ENCODE results near the gene ATP5IF1.

DNA sequence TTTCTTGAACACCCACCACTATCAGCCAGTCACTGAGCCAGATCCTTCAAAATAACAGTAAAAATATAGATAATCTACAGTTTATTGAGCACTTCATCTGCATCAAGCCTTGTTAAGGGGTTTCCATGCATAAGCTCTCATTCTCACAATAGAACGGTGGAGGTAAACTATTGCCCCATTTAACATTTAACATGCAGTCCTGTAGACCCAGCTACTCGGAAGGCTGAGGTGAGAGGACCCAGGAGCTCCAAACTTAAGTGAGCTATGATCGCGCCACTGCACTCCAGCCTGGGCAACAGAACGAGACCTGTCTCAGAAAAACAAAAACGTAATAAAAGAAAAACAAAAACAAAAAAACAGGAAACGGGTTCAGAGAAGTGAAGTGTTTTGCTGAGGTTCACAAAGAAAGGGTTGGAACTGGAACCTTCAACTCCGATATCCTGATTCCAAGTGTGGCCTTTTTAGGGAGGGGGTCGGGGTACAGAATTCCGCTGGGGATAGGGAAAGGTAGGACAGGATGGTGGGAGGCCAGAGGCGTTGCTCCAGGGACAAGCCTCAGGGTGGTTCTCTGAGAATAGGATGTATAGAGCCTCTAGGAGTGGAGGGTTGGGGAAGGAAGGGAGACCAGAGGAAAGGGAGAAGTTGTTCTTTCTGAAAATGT lies 11.8 kb downstream of the ATP5IF1 start:
- TF ChIP-seq, protein P1, sequence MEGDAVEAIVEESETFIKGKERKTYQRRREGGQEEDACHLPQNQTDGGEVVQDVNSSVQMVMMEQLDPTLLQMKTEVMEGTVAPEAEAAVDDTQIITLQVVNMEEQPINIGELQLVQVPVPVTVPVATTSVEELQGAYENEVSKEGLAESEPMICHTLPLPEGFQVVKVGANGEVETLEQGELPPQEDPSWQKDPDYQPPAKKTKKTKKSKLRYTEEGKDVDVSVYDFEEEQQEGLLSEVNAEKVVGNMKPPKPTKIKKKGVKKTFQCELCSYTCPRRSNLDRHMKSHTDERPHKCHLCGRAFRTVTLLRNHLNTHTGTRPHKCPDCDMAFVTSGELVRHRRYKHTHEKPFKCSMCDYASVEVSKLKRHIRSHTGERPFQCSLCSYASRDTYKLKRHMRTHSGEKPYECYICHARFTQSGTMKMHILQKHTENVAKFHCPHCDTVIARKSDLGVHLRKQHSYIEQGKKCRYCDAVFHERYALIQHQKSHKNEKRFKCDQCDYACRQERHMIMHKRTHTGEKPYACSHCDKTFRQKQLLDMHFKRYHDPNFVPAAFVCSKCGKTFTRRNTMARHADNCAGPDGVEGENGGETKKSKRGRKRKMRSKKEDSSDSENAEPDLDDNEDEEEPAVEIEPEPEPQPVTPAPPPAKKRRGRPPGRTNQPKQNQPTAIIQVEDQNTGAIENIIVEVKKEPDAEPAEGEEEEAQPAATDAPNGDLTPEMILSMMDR (IDR thresholded peaks at IDR 0.05; ENCODE audit: low read length): no peak
- TF ChIP-seq EZH2phosphoT487 (IDR thresholded peaks at IDR 0.05; ENCODE audit: low read length) (no peak), EZH2 (optimal IDR thresholded peaks at IDR 0.05; ENCODE audit: low read depth, low read length) (no peak)
